HEK293 (cell line): Measurements from ENCODE around the gene CD33.

ENCODE experiments used
- BCL11B ChIP-seq: fragments of 450-650 bp; formaldehyde crosslinking; IDR thresholded peaks from 2 replicates; pipeline ENCODE4 v1.5.1; 2016; ENCODE audit warnings: low read depth, missing biosample characterization, missing genetic modification characterization
- TCF7L2 ChIP-seq: IDR thresholded peaks from 2 replicates; pipeline ENCODE4 v1.6.1; 2011; ENCODE audit warnings: low read depth, mild to moderate bottlenecking, inconsistent platforms, low read length, moderate library complexity, borderline replicate concordance
- ZNF560 ChIP-seq: fragments of 450-650 bp; formaldehyde crosslinking; IDR thresholded peaks from 2 replicates; pipeline ENCODE4 v1.5.1; 2017; ENCODE audit warnings: missing biosample characterization, missing genetic modification characterization, borderline replicate concordance
- ZNF707 ChIP-seq: fragments of 450-650 bp; formaldehyde crosslinking; IDR thresholded peaks from 2 replicates; pipeline ENCODE4 v1.5.1; 2016; ENCODE audit warnings: missing biosample characterization, missing genetic modification characterization
- TF ChIP-seq, protein P1 (sequence below): fragments of 450-650 bp; formaldehyde crosslinking; IDR thresholded peaks from 2 replicates; pipeline ENCODE4 v1.5.1; 2016; ENCODE audit warnings: missing biosample characterization, missing genetic modification characterization
- TF ChIP-seq, protein P2 (sequence below): fragments of 450-650 bp; formaldehyde crosslinking; IDR thresholded peaks from 2 replicates; pipeline ENCODE4 v1.5.1; 2016; ENCODE audit warnings: missing biosample characterization, missing genetic modification characterization
- TF ChIP-seq, protein P3 (sequence below): fragments of 450-650 bp; formaldehyde crosslinking; conservative IDR thresholded peaks from 2 replicates; pipeline ENCODE4 v1.5.1; 2016; ENCODE audit warnings: low read depth, missing biosample characterization, missing genetic modification characterization

GRCh38 chr19:51271067-51271466, 46.2 kb downstream of the CD33 start:
- TF ChIP-seq TCF7L2 (no peak), BCL11B (tag by site-specific recombination) (no peak), ZNF707 (no peak), ZNF560 (tag by site-specific recombination) (no peak)
- TF ChIP-seq, protein P1, sequence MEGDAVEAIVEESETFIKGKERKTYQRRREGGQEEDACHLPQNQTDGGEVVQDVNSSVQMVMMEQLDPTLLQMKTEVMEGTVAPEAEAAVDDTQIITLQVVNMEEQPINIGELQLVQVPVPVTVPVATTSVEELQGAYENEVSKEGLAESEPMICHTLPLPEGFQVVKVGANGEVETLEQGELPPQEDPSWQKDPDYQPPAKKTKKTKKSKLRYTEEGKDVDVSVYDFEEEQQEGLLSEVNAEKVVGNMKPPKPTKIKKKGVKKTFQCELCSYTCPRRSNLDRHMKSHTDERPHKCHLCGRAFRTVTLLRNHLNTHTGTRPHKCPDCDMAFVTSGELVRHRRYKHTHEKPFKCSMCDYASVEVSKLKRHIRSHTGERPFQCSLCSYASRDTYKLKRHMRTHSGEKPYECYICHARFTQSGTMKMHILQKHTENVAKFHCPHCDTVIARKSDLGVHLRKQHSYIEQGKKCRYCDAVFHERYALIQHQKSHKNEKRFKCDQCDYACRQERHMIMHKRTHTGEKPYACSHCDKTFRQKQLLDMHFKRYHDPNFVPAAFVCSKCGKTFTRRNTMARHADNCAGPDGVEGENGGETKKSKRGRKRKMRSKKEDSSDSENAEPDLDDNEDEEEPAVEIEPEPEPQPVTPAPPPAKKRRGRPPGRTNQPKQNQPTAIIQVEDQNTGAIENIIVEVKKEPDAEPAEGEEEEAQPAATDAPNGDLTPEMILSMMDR (tag by site-specific recombination): no peak
- TF ChIP-seq, protein P2, sequence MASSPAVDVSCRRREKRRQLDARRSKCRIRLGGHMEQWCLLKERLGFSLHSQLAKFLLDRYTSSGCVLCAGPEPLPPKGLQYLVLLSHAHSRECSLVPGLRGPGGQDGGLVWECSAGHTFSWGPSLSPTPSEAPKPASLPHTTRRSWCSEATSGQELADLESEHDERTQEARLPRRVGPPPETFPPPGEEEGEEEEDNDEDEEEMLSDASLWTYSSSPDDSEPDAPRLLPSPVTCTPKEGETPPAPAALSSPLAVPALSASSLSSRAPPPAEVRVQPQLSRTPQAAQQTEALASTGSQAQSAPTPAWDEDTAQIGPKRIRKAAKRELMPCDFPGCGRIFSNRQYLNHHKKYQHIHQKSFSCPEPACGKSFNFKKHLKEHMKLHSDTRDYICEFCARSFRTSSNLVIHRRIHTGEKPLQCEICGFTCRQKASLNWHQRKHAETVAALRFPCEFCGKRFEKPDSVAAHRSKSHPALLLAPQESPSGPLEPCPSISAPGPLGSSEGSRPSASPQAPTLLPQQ (tag by site-specific recombination): no peak
- TF ChIP-seq, protein P3, sequence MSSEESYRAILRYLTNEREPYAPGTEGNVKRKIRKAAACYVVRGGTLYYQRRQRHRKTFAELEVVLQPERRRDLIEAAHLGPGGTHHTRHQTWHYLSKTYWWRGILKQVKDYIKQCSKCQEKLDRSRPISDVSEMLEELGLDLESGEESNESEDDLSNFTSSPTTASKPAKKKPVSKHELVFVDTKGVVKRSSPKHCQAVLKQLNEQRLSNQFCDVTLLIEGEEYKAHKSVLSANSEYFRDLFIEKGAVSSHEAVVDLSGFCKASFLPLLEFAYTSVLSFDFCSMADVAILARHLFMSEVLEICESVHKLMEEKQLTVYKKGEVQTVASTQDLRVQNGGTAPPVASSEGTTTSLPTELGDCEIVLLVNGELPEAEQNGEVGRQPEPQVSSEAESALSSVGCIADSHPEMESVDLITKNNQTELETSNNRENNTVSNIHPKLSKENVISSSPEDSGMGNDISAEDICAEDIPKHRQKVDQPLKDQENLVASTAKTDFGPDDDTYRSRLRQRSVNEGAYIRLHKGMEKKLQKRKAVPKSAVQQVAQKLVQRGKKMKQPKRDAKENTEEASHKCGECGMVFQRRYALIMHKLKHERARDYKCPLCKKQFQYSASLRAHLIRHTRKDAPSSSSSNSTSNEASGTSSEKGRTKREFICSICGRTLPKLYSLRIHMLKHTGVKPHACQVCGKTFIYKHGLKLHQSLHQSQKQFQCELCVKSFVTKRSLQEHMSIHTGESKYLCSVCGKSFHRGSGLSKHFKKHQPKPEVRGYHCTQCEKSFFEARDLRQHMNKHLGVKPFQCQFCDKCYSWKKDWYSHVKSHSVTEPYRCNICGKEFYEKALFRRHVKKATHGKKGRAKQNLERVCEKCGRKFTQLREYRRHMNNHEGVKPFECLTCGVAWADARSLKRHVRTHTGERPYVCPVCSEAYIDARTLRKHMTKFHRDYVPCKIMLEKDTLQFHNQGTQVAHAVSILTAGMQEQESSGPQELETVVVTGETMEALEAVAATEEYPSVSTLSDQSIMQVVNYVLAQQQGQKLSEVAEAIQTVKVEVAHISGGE (tag by site-specific recombination): no peak
